A549 (cell line): ENCODE data around the gene PDE12. TPM values are rescaled to one million over a fixed set of nuclear protein-coding genes. Genes with fewer than 3 reads are reported as not detected.

ENCODE experiments used
- ATAC-seq, 2 experiments: fragments of 200-7000 bp in 1 of 2; fragments of >200 bp in 1 of 2; cut with Nextera tagmentation in 1 of 2; cut with Tn5 transposase in 1 of 2; 3 replicates each; pipeline versions ENCODE4 v1.8.0 to v1.9.1; 2018 to 2020; ENCODE audit warnings: mild to moderate bottlenecking in 1 of 2, moderate library complexity in 1 of 2
- CTCF ChIA-PET: fragments of 300-600 bp; sonication (Branson Sonifier 250); formaldehyde crosslinking; extraction: SDS; loops from one replicate; lab custom pipeline; 2021; ENCODE audit warnings: antibody characterized with exemption, inconsistent platforms; lab: Yijun Ruan, JAX
- POLR2A ChIA-PET: fragments of 350-600 bp; formaldehyde crosslinking; extraction: SDS; loops from one replicate; lab custom pipeline; 2021; ENCODE audit warnings: antibody characterized with exemption, inconsistent platforms; lab: Yijun Ruan, JAX
- DNase-seq, 2 experiments: peaks; one replicate each; pipeline versions ENCODE4 v3.0.0 to v3.0.0-alpha.2; 2011 to 2016; ENCODE audit warnings: low read depth in 1 of 2, low spot score in 1 of 2
- FAIRE-seq: peaks from 2 replicates; lab custom pipeline; 2011; peaks lifted over from hg19 to GRCh38; lab: Jason Lieb, UNC
- H3K27ac ChIP-seq, 2 experiments: fragments of >200 bp; sonication (Bioruptor Twin); formaldehyde crosslinking; 3 replicates each; pipeline ENCODE4 v1.5.1; 2016 to 2017
- H3K4me1 ChIP-seq: fragments of >200 bp; sonication (Bioruptor Twin); formaldehyde crosslinking; 3 replicates; pipeline ENCODE4 v1.6.1; 2016
- H3K4me2 ChIP-seq: fragments of >200 bp; sonication (Bioruptor Twin); formaldehyde crosslinking; 3 replicates; pipeline ENCODE4 v1.6.1; 2016
- H3K4me3 ChIP-seq: fragments of >200 bp; sonication (Bioruptor Twin); formaldehyde crosslinking; 3 replicates; pipeline ENCODE4 v1.5.1; 2016
- H3K9me3 ChIP-seq: fragments of >200 bp; sonication (Bioruptor Twin); formaldehyde crosslinking; 3 replicates; pipeline ENCODE4 v1.6.1; 2016
- CBX8 ChIP-seq: fragments of 200-600 bp; sonication (generic); IDR thresholded peaks from 2 replicates; pipeline ENCODE4 v1.6.1; 2016
- EHMT2 ChIP-seq: fragments of 200-600 bp; sonication (generic); IDR thresholded peaks from 2 replicates; pipeline ENCODE4 v1.6.1; 2016; ENCODE audit warnings: antibody characterized with exemption, low read depth, mild to moderate bottlenecking, moderate library complexity
- FOSB ChIP-seq: fragments of 250-450 bp; sonication (Bioruptor Pico); IDR thresholded peaks from 2 replicates; pipeline ENCODE4 v1.5.0; 2020; ENCODE audit warnings: mild to moderate bottlenecking, moderate library complexity
- HEYL ChIP-seq: fragments of 250-450 bp; sonication (Bioruptor Pico); IDR thresholded peaks from 2 replicates; pipeline ENCODE4 v1.8.0; 2021; ENCODE audit warnings: mild to moderate bottlenecking, moderate library complexity
- JUN ChIP-seq, 2 experiments: fragments of >200 bp; sonication (Bioruptor Twin); formaldehyde crosslinking; IDR thresholded peaks; 2 replicates in 1 of 2; 3 replicates in 1 of 2; pipeline ENCODE4 v1.6.1; 2016 to 2017
- JUNB ChIP-seq: fragments of >200 bp; sonication (Bioruptor Twin); formaldehyde crosslinking; IDR thresholded peaks from 2 replicates; pipeline ENCODE4 v1.6.1; 2016
- MAX ChIP-seq: IDR thresholded peaks from 2 replicates; pipeline ENCODE4 v1.6.1; 2012
- NPAS2 ChIP-seq: fragments of 250-450 bp; sonication (Bioruptor Pico); IDR thresholded peaks from 2 replicates; pipeline ENCODE4 v1.8.0; 2022; ENCODE audit warnings: mild to moderate bottlenecking, moderate library complexity, borderline replicate concordance
- SREBF2 ChIP-seq: fragments of 450-650 bp; IDR thresholded peaks from 2 replicates; pipeline ENCODE4 v1.6.1; 2014; ENCODE audit warnings: mild to moderate bottlenecking, moderate library complexity
- USF2 ChIP-seq: fragments of 450-650 bp; IDR thresholded peaks from 2 replicates; pipeline ENCODE4 v1.6.1; 2014; ENCODE audit warnings: antibody characterized with exemption
- ZC3H11A ChIP-seq: fragments of 450-650 bp; IDR thresholded peaks from 2 replicates; pipeline ENCODE4 v1.6.1; 2014; ENCODE audit warnings: antibody characterized with exemption, mild to moderate bottlenecking
- ZFP36 ChIP-seq: fragments of 450-650 bp; IDR thresholded peaks from 2 replicates; pipeline ENCODE4 v1.6.1; 2014; ENCODE audit warnings: borderline replicate concordance; ENCODE audit not compliant: partially characterized antibody
- WGBS: methylation state at CpG from one replicate; pipeline ENCODE4 v1.1.6; 2017; ENCODE audit errors: missing lambda C conversion rate; 5-methylcytosine and 5-hydroxymethylcytosine counted together
- polyA plus RNA-seq, 4 experiments: library from polyadenylated mRNA; depleted of rRNA in 3 of 4; stranded (reverse); fragments of >200 nt; fragmentation: RNase III in 1 of 4; extraction: RNeasy Plus Mini Kit Qiagen cat#74134 plus additional on column Dnase treatment in 1 of 4; gene quantifications; 2 replicates in 3 of 4; 3 replicates in 1 of 4; pipeline ENCODE4 v1.2.3, GENCODE V29; 2011 to 2017
- small RNA-seq, 6 experiments: library from RNA; depleted of rRNA; stranded (forward); fragments of <200 nt; gene quantifications; one replicate each; pipeline ENCODE3, GENCODE V24; 2012
- TF ChIP-seq, protein P1 (sequence below): fragments of 200-600 bp; sonication (generic); IDR thresholded peaks from 2 replicates; pipeline ENCODE4 v1.6.1; 2016; ENCODE audit warnings: antibody characterized with exemption, mild to moderate bottlenecking, moderate library complexity

Gene PDE12
- polyA plus RNA-seq, 2 of the 4 experiments (the other 2 are of a cell fraction), result 12.7 to 14.4 TPM

DNA sequence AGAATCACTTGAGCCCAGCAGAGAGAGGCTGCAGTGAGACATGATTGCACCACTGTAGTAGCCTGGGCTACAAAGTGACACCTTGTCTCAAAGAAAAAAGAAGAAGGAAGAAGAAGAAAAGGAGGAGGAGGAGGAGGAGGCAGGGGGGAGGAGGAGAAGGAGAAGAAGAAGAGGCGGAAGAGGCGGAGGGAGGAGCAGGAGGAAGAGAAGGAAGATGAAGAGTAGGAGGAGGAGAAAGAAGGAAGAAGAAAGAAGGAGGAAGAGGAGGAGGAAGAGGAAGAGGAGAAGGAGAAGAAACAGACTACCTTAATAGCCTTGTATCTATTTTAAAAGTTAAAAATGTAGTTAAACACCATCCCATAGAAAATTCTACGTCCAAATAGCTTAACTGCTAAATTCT, 60.2 kb downstream of the PDE12 start:
- DNase-seq (no peak), ATAC-seq (no peak), FAIRE-seq (no peak)
- no peak for TF ChIP-seq CBX8
- no peak for TF ChIP-seq MAX
- no peak for TF ChIP-seq JUN (IDR thresholded peaks at IDR 0.05)
- TF ChIP-seq, protein P1, sequence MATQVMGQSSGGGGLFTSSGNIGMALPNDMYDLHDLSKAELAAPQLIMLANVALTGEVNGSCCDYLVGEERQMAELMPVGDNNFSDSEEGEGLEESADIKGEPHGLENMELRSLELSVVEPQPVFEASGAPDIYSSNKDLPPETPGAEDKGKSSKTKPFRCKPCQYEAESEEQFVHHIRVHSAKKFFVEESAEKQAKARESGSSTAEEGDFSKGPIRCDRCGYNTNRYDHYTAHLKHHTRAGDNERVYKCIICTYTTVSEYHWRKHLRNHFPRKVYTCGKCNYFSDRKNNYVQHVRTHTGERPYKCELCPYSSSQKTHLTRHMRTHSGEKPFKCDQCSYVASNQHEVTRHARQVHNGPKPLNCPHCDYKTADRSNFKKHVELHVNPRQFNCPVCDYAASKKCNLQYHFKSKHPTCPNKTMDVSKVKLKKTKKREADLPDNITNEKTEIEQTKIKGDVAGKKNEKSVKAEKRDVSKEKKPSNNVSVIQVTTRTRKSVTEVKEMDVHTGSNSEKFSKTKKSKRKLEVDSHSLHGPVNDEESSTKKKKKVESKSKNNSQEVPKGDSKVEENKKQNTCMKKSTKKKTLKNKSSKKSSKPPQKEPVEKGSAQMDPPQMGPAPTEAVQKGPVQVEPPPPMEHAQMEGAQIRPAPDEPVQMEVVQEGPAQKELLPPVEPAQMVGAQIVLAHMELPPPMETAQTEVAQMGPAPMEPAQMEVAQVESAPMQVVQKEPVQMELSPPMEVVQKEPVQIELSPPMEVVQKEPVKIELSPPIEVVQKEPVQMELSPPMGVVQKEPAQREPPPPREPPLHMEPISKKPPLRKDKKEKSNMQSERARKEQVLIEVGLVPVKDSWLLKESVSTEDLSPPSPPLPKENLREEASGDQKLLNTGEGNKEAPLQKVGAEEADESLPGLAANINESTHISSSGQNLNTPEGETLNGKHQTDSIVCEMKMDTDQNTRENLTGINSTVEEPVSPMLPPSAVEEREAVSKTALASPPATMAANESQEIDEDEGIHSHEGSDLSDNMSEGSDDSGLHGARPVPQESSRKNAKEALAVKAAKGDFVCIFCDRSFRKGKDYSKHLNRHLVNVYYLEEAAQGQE, result no peak
- TF ChIP-seq NPAS2 (CRISPR knock-in tag), result no peak
- no peak for TF ChIP-seq EHMT2
- TF ChIP-seq FOSB (CRISPR knock-in tag), result no peak
- TF ChIP-seq HEYL (CRISPR knock-in tag), result no peak
- TF ChIP-seq SREBF2, result no peak
- TF ChIP-seq ZC3H11A, result no peak
- TF ChIP-seq USF2, result no peak
- TF ChIP-seq JUNB, result no peak
- TF ChIP-seq ZFP36, result no peak
- Histone ChIP-seq H3K4me1 (no peaks in the 10 kb centered on the region), H3K4me2 (no peak overlapping the region), H3K4me3 (no peak overlapping the region), H3K9me3 (no peaks in the 10 kb centered on the region), H3K27ac (no peak overlapping the region)
- POLR2A ChIA-PET, result no interaction called here
- 56% methylated on average over 3 of the region's 3 CpGs for WGBS
- CTCF ChIA-PET, result interaction anchor here (0.6 to 0.7 kb wide), 2 partner anchors 19 to 189 kb away, joined by 3 read pairs; partner anchors contain the start of gene ARF4

Small RNAs within 50 kb of the gene (small RNA-seq; reads per million reads assigned to genes)
- gene RNU6-108P (0 reads per million in 6 experiments), gene RNU6-1181P (0 reads per million in 6 experiments), gene RNU6-483P (0 reads per million in 6 experiments)

Other genes with a start within 250 kb of the PDE12 start
- gene DNAH12, start 11.9 kb upstream of the PDE12 start, polyA plus RNA-seq (2011; rRNA removed), result 0.09 and 0.20 TPM in 2 replicates
- gene DNAH12, start 11.9 kb upstream of the PDE12 start, polyA plus RNA-seq (2017; fragmentation: RNase III; extraction: RNeasy Plus Mini Kit Qiagen cat#74134 plus additional on column Dnase treatment), result 0.05 to 0.13 TPM (median 0.05 TPM) in 3 replicates
- 222 and 262 TPM in 2 replicates for gene ARF4, start 41.1 kb downstream of the PDE12 start, polyA plus RNA-seq (2011; rRNA removed)
- 129 to 136 TPM (median 133 TPM) in 3 replicates for gene ARF4, start 41.1 kb downstream of the PDE12 start, polyA plus RNA-seq (2017; fragmentation: RNase III; extraction: RNeasy Plus Mini Kit Qiagen cat#74134 plus additional on column Dnase treatment)
- 15.8 and 18.1 TPM in 2 replicates for gene DENND6A, start 136.8 kb downstream of the PDE12 start, polyA plus RNA-seq (2011; rRNA removed)
- 5.4 to 6.7 TPM (median 5.9 TPM) in 3 replicates for gene DENND6A, start 136.8 kb downstream of the PDE12 start, polyA plus RNA-seq (2017; fragmentation: RNase III; extraction: RNeasy Plus Mini Kit Qiagen cat#74134 plus additional on column Dnase treatment)
- gene SLMAP, start 200.0 kb downstream of the PDE12 start, polyA plus RNA-seq (2011; rRNA removed), result 25.3 and 33.1 TPM in 2 replicates
- gene SLMAP, start 200.0 kb downstream of the PDE12 start, polyA plus RNA-seq (2017; fragmentation: RNase III; extraction: RNeasy Plus Mini Kit Qiagen cat#74134 plus additional on column Dnase treatment), result 15.1 to 15.7 TPM (median 15.2 TPM) in 3 replicates